ENCODE measurements around the gene RELN.

The RELN gene

GRCh38 chr7:103936558-103936957, 52.9 kb downstream of the RELN start:
- no peak for DNase-seq (ENCODE audit: low spot score)
- H3K4me3 ChIP-seq: no peak overlapping the region
- H3K27ac ChIP-seq: no peak overlapping the region
- TF ChIP-seq CTCF (IDR thresholded peaks at IDR 0.05): no peak

GRCh38 chr7:103934508-103934907, 55.0 kb downstream of the RELN start:
- no peak for DNase-seq (ENCODE audit: low spot score)

GRCh38 chr7:103932389-103932788, 57.1 kb downstream of the RELN start:
- TF ChIP-seq CTCF (IDR thresholded peaks at IDR 0.05): no peak
- Histone ChIP-seq H3K27ac (no peak overlapping the region), H3K4me3 (no peak overlapping the region)
- DNase-seq (ENCODE audit: low spot score): no peak

More at GRCh38 chr7:103934508-103934907, 55.0 kb downstream of the RELN start:
- no peak for TF ChIP-seq CTCF (IDR thresholded peaks at IDR 0.05)
- Histone ChIP-seq H3K27ac (no peak overlapping the region), H3K4me3 (no peak overlapping the region)

- no peak for TF ChIP-seq CTCF (IDR thresholded peaks at IDR 0.05)
- Histone ChIP-seq H3K4me3 (no peak overlapping the region), H3K27ac (no peak overlapping the region)
- no peak for DNase-seq (ENCODE audit: low spot score)
Observed at GRCh38 chr7:103929901-103930311, 59.6 kb downstream of the RELN start.

- DNase-seq (ENCODE audit: low spot score): no peak
- H3K4me3 ChIP-seq: no peak overlapping the region
- no peak overlapping the region for H3K27ac ChIP-seq
- no peak for TF ChIP-seq CTCF (IDR thresholded peaks at IDR 0.05)
Observed at GRCh38 chr7:103928581-103928980, 60.9 kb downstream of the RELN start.

- TF ChIP-seq CTCF (IDR thresholded peaks at IDR 0.05): no peak
- no peak overlapping the region for H3K4me3 ChIP-seq
- no peak for DNase-seq (ENCODE audit: low spot score)
- H3K27ac ChIP-seq: no peak overlapping the region
Observed at GRCh38 chr7:103924184-103924583, 65.3 kb downstream of the RELN start.

- Histone ChIP-seq H3K27ac (no peak overlapping the region), H3K4me3 (no peak overlapping the region)
- no peak for DNase-seq (ENCODE audit: low spot score)
- no peak for TF ChIP-seq CTCF (IDR thresholded peaks at IDR 0.05)
Observed at GRCh38 chr7:103922407-103922806, 67.1 kb downstream of the RELN start.
